DMS79 (cell line): Measurements from ENCODE around the gene PGBD2.
"Not testable (repeated sequence)": the region's sequence is repeated elsewhere in the genome, so short reads cannot be mapped to it uniquely, and the experiment has no call there.

Experiments
- DNase-seq: peaks from one replicate; lab custom pipeline; 2025; lab: John Stamatoyannopoulos, UW

The PGBD2 gene

GRCh38 chr1:248906009-248906752 lies at the start of gene PGBD2:
PGBD2 (plus strand) TSS chr1:248906235; CDS start chr1:248913863, 7,628 bp downstream.
- peak; percentile 78 for DNase-seq

GRCh38 chr1:248857201-248857600 lies 48.8 kb upstream of the PGBD2 start:
- DNase-seq: no peak

- no peak for DNase-seq
These were observed 48.3 kb upstream of the PGBD2 start for GRCh38 chr1:248857749-248858095.

GRCh38 chr1:248858096-248858890 lies 47.7 kb upstream of the PGBD2 start:
- DNase-seq: peak; percentile 50

DNA sequence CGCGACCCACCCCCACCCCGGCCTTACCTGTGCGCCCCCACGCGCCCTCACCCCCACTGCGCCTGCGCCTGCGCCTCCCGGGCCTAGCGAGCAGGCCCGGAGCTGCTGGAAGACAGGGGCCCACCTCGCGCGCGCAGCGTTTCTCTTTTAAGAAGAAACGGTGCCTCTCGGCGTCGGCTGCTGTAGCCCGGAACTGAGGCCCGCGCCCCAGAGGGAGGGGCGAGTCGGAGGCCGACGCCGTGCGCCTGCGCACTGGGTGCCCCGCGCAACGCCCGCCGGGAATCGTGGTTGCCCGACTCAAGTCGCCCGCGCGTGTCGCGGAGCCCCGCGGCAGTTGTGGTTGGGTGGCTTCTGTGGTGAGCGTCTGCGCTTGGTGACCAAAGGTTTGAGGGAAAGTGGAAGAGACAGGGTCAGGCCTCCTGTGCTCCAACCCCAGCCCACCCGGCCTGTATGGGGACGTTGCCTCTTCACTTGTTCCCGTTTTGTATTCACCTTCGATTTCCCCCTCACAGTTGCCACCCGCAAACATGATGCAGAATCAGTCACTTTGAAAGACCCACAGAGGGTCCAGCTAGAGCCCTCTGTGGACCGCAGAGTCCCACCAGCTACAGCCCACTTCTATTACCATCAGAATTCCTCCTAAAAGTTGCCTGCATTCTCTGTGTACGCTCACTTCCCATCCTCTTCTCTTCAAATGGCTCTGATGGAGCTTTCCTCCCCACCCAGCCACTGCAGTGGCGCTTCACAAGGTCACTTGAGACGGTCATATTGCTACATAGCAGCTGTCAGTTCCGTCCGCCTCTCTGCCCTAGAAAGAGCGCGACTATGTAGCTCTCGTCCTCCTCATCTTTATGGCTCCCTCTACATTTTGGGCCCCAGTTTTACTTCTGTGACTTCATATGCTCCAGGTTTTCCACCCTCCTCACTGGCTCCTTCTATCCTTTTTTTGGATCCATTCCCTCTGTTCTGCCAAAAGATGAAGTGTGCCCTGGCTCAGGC lies 46.8 kb upstream of the PGBD2 start, which contains the start of gene ZNF692:
TSS of gene ZNF692 (minus strand) at position 195 of the 999 bp plus-strand sequence. CDS start 776 bp downstream, outside the sequence.
- peak; percentile 85 for DNase-seq

- DNase-seq: no peak
These were observed 46.0 kb upstream of the PGBD2 start for GRCh38 chr1:248860007-248860406.

GRCh38 chr1:248861616-248862015 lies 44.4 kb upstream of the PGBD2 start:
- no peak for DNase-seq

DNA sequence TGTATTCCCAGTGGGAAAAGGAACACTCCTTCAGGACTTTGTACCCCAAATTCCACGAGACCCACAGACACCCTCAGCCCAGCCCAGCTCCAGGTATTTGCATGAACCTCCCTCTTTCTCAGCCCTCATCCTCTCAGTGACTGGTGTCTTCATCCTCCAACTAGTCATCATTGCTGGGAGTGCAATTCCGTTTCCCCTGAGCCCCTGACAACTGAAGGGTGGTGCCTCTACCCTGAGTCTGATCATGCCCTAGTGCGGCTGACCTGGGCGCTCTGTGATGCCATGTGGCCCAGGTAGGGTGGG lies 43.4 kb upstream of the PGBD2 start:
- no peak for DNase-seq

GRCh38 chr1:248862998-248863881 lies 42.8 kb upstream of the PGBD2 start:
- DNase-seq: peak; percentile 65

DNA sequence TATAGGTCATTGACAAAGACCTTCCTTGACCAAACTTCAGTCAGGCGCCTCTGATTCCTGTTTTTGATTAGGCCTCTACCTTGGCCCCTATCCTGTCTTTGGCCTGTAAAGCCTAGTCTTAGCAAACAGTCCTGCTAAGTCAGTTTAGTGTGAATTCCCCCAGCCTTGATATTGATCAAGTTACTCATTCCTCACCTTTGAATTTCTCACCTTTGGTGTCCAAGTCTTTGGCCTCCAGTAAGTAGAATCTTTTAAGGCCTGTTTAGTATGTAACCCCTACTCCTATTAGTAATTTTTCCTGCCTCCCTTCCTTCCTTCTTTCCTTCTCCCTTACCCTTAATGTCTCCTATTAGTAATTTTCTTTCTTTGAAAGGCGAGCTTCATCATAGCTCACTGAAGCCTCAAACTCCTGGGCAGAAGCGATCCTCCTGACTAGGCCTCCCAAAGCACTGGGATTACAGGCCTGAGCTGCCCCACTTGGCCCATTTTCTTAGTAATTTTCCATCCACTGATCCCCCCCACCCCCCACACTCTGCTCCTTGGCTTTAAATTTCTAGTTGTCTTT lies 34.1 kb upstream of the PGBD2 start:
- no peak for DNase-seq

DNA sequence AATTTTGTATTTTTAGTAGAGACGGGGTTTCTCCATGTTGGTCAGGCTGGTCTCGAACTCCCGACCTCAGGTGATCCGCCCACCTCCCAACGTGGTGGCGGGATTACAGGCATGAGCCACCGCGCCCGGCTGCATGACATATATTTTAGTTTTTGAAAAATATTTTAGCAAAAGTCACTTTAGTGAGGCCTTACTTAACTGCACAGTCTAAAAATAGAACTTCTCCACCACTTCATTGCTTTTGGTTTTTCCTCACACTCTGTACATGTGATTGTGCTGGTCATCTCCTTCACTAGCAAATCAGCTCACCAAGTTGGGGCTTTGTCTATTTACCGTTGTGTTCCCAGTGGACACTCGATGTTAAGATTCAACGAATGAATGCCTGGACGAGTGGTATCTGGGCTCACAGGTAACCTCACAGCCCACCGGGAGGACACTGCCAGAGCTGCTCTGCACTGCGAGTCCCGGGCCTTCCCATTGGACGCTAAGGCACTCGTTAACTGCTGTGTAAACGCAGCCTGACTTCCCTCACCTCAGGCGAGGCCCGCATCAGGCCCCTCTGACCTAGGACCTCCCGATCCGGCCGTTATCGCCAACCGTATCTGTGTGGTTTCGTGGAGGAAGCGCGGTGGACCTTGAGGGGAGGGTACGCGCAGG lies 33.2 kb upstream of the PGBD2 start:
- DNase-seq: peak; percentile 80

GRCh38 chr1:248873409-248873992 lies 32.5 kb upstream of the PGBD2 start:
- peak; percentile 94 for DNase-seq

DNA sequence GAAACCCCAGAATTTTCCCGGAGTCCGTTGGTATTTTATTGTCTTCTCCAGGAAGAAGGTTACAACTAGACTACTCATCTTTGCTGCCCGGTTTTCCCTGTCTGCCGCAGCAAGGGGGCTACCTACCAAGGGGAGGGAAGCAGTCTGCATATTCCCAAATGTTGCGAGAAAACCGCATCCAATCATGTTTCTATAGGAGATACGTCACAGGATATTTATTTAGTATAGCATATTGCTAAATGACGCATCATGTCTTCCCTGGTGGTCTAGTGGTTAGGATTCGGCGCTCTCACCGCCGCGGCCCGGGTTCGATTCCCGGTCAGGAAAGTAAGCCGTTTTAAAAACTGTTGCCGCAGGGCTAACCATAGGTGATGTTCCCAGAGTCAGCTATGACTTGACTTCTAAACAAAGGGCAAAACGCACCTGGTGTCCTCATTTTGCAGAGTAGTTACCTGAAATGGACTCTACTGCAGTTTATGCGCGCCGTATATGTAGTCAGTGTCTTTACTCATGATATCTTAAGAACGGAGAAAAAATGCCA lies 32.0 kb upstream of the PGBD2 start:
- peak; percentile 94 for DNase-seq

DNA sequence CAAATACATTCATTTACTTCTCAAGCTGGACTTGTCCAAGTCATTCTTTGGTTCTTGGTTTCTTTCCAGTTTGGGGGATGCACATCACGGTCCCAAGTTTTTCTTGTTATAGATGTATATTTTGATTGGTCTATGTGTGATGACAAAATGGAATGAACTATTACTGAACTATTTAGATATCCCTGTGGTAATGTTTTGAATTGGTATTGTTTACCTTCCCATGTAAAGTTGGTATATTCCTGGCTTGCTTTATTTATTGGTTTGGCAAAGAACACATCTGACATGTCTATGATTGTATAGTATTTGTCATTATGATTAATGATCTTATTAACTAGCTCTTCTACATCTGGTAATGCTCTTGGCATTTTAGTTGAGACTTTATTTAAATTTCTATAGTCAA lies 24.8 kb upstream of the PGBD2 start:
- DNase-seq: no peak

DNA sequence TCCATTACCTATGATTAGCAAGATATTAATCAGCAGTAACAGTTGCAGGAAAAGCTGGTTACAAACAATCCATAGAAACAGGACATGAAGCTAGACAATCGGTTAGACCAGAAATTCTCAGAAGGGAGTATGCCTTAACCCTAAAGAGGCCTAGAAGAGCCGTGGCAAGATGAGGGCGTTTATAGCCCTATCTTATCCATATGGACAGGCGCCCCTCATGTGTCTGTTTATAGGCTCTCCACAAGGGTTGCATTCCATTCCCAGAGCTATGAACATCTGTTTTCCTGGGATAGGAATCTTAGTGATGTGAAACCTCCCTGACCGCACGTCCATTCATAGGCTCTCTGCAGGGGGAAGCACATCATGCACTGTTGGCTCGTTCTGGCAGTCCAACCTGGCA lies 23.6 kb upstream of the PGBD2 start:
- not testable (repeated sequence) for DNase-seq

GRCh38 chr1:248884632-248885295 lies 21.3 kb upstream of the PGBD2 start:
- no peak for DNase-seq

- DNase-seq: no peak
These were observed 20.4 kb upstream of the PGBD2 start for GRCh38 chr1:248885646-248886045.

- DNase-seq: no peak
These were observed 19.7 kb upstream of the PGBD2 start for GRCh38 chr1:248886237-248886895.

GRCh38 chr1:248889914-248890243 lies 16.2 kb upstream of the PGBD2 start:
- DNase-seq: not testable (repeated sequence)
